GM03348 (cell line): Measurements from ENCODE around the gene BARHL1.

ENCODE experiments used
- DNase-seq: peaks from one replicate; pipeline ENCODE4 v3.0.0; 2012; ENCODE audit warnings: low spot score

The BARHL1 gene

GRCh38 chr9:132582276-132582785 is at the start of gene BARHL1:
BARHL1 (plus strand) TSS chr9:132582606; CDS start chr9:132582798, 192 bp downstream.
- no peak for DNase-seq

DNA sequence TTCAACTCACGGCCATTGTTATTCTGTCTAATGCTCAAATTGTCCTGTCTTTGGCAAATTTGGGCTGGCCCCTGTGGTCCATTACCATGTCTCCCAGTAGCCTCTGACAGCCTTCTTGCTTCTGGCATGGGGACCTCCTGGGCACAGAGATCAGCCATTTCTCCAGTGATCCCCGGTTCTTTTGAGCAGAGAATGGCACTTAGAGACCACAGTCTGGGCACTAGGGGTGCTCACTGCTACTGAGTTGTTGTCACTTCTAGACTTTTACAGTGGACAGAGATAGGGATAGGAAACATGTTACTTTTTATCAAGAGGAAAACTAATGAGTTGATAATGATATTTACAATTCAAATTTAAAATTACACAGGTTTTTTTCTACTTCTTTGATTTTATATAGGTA is 47.6 kb upstream of the BARHL1 start:
- no peak for DNase-seq

DNA sequence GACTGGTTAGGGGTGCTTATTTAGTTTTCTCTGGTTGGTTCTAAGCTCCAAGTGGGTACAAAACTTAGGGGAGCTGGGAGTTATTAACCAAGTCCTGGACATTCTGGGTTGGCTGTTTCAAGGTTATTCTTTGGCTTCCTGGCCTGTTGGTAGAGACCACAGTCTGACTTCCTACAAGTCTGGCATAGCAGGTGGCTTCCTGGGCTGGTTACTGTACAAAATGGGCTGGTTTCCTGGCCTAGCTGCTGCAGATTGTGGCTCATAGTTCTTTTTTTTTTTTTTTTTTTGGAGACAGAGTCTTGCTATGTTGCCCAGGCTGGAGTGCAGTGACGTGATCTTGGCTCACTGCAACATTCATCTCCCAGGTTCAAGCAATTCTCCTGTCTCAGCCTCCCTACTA is 46.3 kb upstream of the BARHL1 start:
- DNase-seq: no peak

GRCh38 chr9:132537352-132537751 is 45.1 kb upstream of the BARHL1 start:
- DNase-seq: no peak

DNA sequence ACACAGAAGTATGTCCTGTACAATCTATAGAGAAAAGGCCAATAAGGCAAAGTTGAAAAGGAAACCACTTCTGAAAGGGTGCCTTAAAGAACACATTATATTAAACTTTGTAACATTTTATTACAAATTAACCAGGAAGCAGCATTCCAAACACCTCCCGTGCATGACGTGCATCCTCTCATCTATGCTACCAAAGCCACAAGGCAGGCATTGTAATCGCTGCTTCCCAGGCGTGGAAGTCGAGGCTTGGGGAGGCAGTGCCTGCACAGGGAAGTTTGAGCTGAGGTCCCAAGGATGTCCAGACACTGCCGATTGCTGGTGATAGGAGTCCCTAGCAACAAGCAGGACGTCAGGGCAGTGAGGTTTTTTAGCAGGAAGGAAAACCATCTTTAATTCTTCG is 44.3 kb upstream of the BARHL1 start:
- DNase-seq: no peak

GRCh38 chr9:132539096-132539495 is 43.3 kb upstream of the BARHL1 start:
- no peak for DNase-seq

- DNase-seq: no peak
These were observed 41.4 kb upstream of the BARHL1 start for GRCh38 chr9:132541051-132541450.

DNA sequence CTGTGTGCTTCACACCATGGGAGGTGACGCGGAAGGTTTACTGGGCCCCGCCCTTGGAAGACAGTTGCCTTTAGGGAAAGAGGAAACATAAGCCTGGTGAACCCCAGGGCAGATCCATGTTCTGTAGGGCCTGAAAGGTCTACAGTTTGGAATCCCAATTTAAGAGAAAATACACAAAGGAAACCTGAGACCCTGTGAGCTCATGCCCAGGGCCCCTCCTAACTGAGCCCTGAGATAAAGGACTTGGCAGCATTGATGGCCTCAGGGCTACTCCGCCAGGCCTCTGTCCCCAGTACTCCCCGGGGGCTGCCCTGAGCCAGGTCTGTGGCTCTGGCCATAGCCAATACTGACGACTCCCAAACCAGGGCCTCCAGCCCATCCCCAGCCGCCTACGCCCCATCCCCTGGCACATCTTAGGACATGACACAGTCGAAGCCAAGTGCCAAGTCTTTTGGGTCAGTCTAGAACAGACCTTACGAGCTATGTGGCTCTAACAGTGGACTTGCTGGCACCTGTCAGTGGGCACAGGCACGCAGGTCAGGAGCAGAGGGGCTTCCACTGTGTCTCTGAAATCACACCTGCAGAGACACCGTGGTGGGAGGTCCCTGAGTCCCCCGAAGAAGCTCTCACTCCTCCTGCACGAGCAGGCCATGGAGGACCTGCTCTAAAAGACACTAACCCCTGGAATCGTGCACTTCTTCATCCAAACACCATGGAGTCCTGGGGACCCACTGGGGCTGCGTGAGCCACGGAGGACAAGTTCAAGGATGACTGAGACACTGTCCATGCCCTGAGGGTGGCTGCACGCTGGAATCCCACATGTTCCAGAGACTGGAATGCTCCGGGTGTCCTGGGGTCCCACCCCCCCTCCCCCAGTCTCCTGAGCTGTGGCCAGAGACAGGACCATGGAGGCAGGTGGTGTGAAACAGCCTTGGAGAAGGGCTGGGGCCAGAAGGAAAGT is 40.3 kb upstream of the BARHL1 start:
- DNase-seq: no peak

GRCh38 chr9:132543251-132543650 is 39.2 kb upstream of the BARHL1 start:
- DNase-seq: no peak

GRCh38 chr9:132543960-132544359 is 38.4 kb upstream of the BARHL1 start:
- DNase-seq: no peak

DNA sequence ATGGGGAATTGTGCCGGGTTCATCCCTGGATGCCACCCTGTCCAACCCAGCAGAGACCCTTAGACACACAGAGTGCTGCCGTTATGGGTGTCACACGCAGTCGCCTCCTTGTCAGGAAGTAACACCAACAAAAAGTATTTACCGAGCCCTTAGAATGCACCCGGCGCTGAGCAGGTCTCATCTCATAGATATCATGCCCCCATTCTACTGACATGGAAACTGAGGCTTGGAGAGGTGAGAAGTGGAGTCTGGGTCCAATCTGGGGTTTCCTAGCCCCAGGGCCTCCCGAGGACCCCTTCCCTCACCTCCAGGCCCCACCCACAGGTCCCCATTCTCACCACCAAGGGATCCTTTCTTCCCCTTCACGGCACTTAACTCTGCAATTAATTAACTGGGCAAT is 36.8 kb upstream of the BARHL1 start:
- no peak for DNase-seq

- DNase-seq: peak; percentile 48
These were observed 36.0 kb upstream of the BARHL1 start for GRCh38 chr9:132546148-132547051.

DNA sequence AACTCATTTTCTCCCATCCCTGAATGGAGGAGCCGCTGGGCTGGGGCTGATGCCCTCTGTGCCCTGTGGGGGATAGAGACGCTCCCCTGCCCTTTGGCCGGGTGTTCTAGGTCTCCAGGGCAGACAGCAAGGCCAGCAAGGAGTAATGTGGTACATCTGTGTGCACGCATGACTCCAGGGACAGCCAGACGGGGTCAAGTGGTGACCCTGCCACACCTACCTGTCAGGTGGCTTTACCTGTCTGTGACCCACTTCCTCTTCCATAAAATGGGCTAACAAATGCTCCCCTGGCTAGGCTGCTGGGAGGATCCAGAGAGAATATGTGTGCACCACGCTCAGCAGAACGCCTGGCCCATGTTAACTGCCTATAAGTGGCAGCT is 35.4 kb upstream of the BARHL1 start:
- DNase-seq: no peak

DNA sequence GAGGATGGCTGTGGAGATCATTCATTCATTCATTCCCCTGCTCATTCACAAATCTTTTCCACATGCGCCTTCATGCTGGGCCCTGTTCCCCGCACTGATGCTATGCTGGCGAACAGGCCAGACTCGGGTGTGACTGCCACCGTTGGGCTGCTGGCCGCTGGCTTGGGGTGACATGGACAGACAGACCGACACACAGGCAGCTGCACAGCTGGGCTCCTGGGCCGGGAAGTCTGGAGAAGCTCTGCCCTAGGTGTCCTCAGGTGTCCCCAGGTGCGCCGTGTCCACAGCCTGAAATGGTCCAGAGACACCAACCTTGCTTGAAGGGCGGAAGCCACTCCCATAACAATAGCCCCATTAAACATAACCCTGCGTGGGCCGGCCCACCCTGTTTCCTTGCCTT is 35.0 kb upstream of the BARHL1 start:
- no peak for DNase-seq

GRCh38 chr9:132547976-132548730 is 34.3 kb upstream of the BARHL1 start:
- DNase-seq: no peak

DNA sequence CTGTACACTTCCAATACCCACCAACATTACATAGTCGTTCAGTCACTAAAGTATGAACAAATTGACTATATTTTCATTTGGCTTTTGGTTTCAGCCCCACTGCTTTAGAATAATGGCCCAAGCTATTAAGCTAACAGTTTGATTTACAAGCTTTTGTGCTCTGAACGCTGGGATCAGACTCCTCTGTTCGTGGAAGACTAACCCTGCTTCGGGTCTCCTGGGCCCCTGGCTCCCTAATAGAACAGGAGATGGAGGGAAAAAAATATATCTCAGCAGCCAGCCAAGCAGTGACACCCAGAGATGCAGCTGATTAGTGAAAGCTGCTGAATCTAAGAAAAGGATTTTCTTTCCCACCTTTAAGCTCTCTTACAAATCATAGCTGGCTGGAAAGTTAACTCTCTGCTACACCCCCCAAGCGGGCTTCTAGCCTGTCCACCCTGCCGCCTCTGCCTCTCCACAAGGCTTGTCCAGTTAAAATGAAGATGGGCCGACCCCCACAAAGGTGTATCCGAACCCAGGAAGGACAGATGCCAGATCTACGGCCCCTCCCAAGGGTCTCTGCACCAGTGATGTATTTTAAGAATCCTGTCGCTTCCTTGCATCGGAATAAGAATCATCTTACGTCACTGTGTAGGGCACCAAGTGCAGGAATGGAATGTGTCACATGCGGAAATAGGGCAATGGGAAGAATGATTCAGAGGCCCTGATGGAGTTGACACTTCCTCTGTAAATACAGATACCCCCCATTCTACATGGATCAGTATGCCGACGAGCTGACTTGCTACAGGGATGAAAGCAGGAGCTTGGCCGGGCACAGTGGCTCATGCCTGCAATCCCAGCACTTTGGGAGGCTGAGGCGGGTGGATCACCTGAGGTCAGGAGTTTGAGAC is 33.4 kb upstream of the BARHL1 start:
- DNase-seq: no peak

- DNase-seq: no peak
These were observed 30.9 kb upstream of the BARHL1 start for GRCh38 chr9:132551556-132551955.

DNA sequence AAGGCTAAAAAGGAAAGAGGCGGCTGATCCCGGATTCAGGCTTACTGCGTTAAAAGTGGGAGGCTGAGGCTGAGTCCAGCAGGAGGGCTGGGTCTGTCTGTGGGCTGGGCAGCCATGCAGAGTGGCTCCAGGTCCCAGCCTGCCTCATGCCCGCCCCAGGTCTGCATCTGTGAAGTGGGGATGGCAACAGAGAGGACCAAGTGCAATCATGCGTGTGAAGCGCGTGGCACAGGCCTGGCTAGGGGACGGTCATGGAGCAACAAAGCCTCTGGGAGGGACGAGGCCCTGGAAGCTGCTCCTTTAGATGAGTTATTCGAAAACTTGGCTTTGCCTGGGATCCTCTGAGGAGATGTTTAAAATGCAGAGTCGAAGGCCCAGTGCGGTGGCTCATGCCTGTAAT is 30.4 kb upstream of the BARHL1 start:
- no peak for DNase-seq

DNA sequence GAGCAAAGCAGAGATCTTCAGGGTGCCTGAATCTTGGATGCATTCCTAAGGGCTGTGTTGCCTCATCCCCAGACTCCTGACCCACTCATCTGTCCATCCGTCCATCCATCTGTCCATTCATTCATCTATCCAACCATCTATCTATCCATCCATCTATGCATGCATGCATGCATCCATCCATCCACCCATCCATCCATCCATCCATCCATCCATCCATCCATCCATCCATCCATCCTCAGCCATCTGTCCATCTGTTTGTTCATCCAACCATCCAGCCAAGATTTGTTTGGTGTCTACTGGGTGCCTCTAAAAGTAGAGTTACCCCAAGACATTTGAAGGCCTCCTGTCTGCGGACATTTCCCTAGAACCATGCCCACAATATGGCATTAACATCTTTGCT is 27.7 kb upstream of the BARHL1 start:
- DNase-seq: no peak

DNA sequence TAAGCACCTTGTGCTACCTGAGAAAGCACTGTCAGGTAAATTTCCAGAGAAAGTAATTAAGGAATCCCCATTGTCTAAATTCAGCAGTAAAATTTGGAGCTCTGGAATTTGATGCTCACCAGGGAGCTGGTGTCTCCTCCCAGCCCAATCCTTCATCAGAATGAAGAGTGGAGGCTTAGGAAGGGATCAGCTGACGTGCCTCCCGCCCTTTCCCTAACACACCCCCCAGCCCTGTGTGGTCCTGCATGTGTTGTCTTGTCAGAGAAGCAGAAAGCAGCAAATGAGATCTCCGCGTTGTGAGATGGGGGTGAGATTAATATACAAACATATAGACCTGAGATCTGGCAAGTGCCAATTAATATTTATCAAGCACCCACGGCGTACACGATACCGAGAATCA is 26.9 kb upstream of the BARHL1 start:
- no peak for DNase-seq

GRCh38 chr9:132556235-132556634 is 26.2 kb upstream of the BARHL1 start:
- no peak for DNase-seq
